ENCODE results near the gene NAALADL1.

NAALADL1 gene

GRCh38 chr11:65055538-65055937 lies 2.8 kb downstream of the NAALADL1 start:
- no peaks in the 10 kb centered on the region for H3K27me3 ChIP-seq (replicated peaks in 2 of 5; ENCODE audit: control insufficient read depth in 4 of 5, insufficient read depth in 5 of 5, low read length in 4 of 5)
- WGBS (ENCODE audit: insufficient coverage), result no CpG with 5 or more reads among the region's 1 CpG
- H3K36me3 ChIP-seq (ENCODE audit: control insufficient read depth in 4 of 4, insufficient read depth in 4 of 4, low read length in 3 of 4), result no peaks in the 10 kb centered on the region
- H3K9me3 ChIP-seq (ENCODE audit: control extremely low read depth in 1 of 5, control insufficient read depth in 4 of 5, insufficient read depth in 2 of 5, low read depth in 1 of 5, low read length in 4 of 5), result no peaks in the 10 kb centered on the region
- no peak overlapping the region for H3K27ac ChIP-seq (ENCODE audit: insufficient read depth in 1 of 2, low read depth in 1 of 2, low read length in 2 of 2, poor library complexity in 1 of 2, severe bottlenecking in 2 of 2)
- no peak overlapping the region for H3K4me3 ChIP-seq (ENCODE audit: control insufficient read depth in 1 of 7, extremely low read depth in 1 of 7, insufficient read depth in 4 of 7, low read depth in 2 of 7, low read length in 6 of 7)
- peaks cover 0 to 19% (median 18%) of the 10 kb centered on the region in 4 experiments for H3K4me1 ChIP-seq (ENCODE audit: control extremely low read depth in 1 of 4, control insufficient read depth in 4 of 4, insufficient read depth in 4 of 4, low read length in 3 of 4)
- ChIA-PET POLR2A (no interaction called here), CTCF (interaction anchor here (1.1 kb wide), 1 partner anchor 16 kb away, joined by 3 read pairs; no protein-coding TSS in a partner anchor)
- DNase-seq, result no peak

- no peaks in the 10 kb centered on the region for H3K27me3 ChIP-seq (replicated peaks in 2 of 5; ENCODE audit: control insufficient read depth in 4 of 5, insufficient read depth in 5 of 5, low read length in 4 of 5)
- H3K9me3 ChIP-seq (ENCODE audit: control extremely low read depth in 1 of 5, control insufficient read depth in 4 of 5, insufficient read depth in 2 of 5, low read depth in 1 of 5, low read length in 4 of 5), result no peaks in the 10 kb centered on the region
- no peaks in the 10 kb centered on the region for H3K36me3 ChIP-seq (ENCODE audit: control insufficient read depth in 4 of 4, insufficient read depth in 4 of 4, low read length in 3 of 4)
- 0% methylated on average over 4 of the region's 8 CpGs for WGBS (ENCODE audit: insufficient coverage)
- peak in 2 of 3 donors; percentile 70 to 77 for DNase-seq
- peaks cover 0 to 18% (median 17%) of the 10 kb centered on the region in 4 experiments for H3K4me1 ChIP-seq (ENCODE audit: control extremely low read depth in 1 of 4, control insufficient read depth in 4 of 4, insufficient read depth in 4 of 4, low read length in 3 of 4)
- H3K4me3 ChIP-seq (ENCODE audit: control insufficient read depth in 1 of 7, extremely low read depth in 1 of 7, insufficient read depth in 4 of 7, low read depth in 2 of 7, low read length in 6 of 7), result peak overlapping the region in 2 of 7 experiments; percentile 11 to 32
- ChIA-PET CTCF (interaction anchor here (1.0 kb wide), 1 partner anchor 8 kb away, joined by 4 read pairs; no protein-coding TSS in a partner anchor), POLR2A (no interaction called here)
- H3K27ac ChIP-seq (ENCODE audit: insufficient read depth in 1 of 2, low read depth in 1 of 2, low read length in 2 of 2, poor library complexity in 1 of 2, severe bottlenecking in 2 of 2), result no peak overlapping the region
These were observed 4.4 kb downstream of the NAALADL1 start for GRCh38 chr11:65053827-65054508.

GRCh38 chr11:65051398-65051858 lies 6.9 kb downstream of the NAALADL1 start:
- Histone ChIP-seq H3K4me3 (ENCODE audit: control insufficient read depth in 1 of 7, extremely low read depth in 1 of 7, insufficient read depth in 4 of 7, low read depth in 2 of 7, low read length in 6 of 7) (no peak overlapping the region), H3K9me3 (ENCODE audit: control extremely low read depth in 1 of 5, control insufficient read depth in 4 of 5, insufficient read depth in 2 of 5, low read depth in 1 of 5, low read length in 4 of 5) (no peaks in the 10 kb centered on the region), H3K36me3 (ENCODE audit: control insufficient read depth in 4 of 4, insufficient read depth in 4 of 4, low read length in 3 of 4) (no peaks in the 10 kb centered on the region), H3K4me1 (ENCODE audit: control extremely low read depth in 1 of 4, control insufficient read depth in 4 of 4, insufficient read depth in 4 of 4, low read length in 3 of 4) (peaks cover 2 to 38% (median 30%) of the 10 kb centered on the region in 4 experiments), H3K27ac (ENCODE audit: insufficient read depth in 1 of 2, low read depth in 1 of 2, low read length in 2 of 2, poor library complexity in 1 of 2, severe bottlenecking in 2 of 2) (no peak overlapping the region), H3K27me3 (replicated peaks in 2 of 5; ENCODE audit: control insufficient read depth in 4 of 5, insufficient read depth in 5 of 5, low read length in 4 of 5) (no peaks in the 10 kb centered on the region)
- ChIA-PET POLR2A (no interaction called here), CTCF (interaction anchor here (0.7 kb wide), 1 partner anchor 10 kb away, joined by 3 read pairs; the partner anchor contains the start of gene SAC3D1)
- DNase-seq, result no peak
- 98% methylated on average over 8 of the region's 9 CpGs for WGBS (ENCODE audit: insufficient coverage)

- ChIA-PET POLR2A (no interaction called here), CTCF (no interaction called here)
- Histone ChIP-seq H3K4me1 (ENCODE audit: control extremely low read depth in 1 of 4, control insufficient read depth in 4 of 4, insufficient read depth in 4 of 4, low read length in 3 of 4) (peaks cover 2 to 32% (median 26%) of the 10 kb centered on the region in 4 experiments), H3K27me3 (replicated peaks in 2 of 5; ENCODE audit: control insufficient read depth in 4 of 5, insufficient read depth in 5 of 5, low read length in 4 of 5) (no peaks in the 10 kb centered on the region), H3K9me3 (ENCODE audit: control extremely low read depth in 1 of 5, control insufficient read depth in 4 of 5, insufficient read depth in 2 of 5, low read depth in 1 of 5, low read length in 4 of 5) (no peaks in the 10 kb centered on the region), H3K4me3 (ENCODE audit: control insufficient read depth in 1 of 7, extremely low read depth in 1 of 7, insufficient read depth in 4 of 7, low read depth in 2 of 7, low read length in 6 of 7) (peak overlapping the region in 6 of 7 experiments; percentile 41 to 88 (median 66)), H3K27ac (ENCODE audit: insufficient read depth in 1 of 2, low read depth in 1 of 2, low read length in 2 of 2, poor library complexity in 1 of 2, severe bottlenecking in 2 of 2) (no peak overlapping the region), H3K36me3 (ENCODE audit: control insufficient read depth in 4 of 4, insufficient read depth in 4 of 4, low read length in 3 of 4) (peaks cover 5 to 26% (median 17%) of the 10 kb centered on the region in 4 experiments)
- WGBS (ENCODE audit: insufficient coverage), result 12% methylated on average over 25 of the region's 56 CpGs
- DNase-seq, result peak in 1 of 3 donors; percentile 37
These were observed 10.6 kb downstream of the NAALADL1 start for GRCh38 chr11:65047581-65048422.

- no peak overlapping the region for H3K4me3 ChIP-seq (ENCODE audit: control insufficient read depth in 1 of 7, extremely low read depth in 1 of 7, insufficient read depth in 4 of 7, low read depth in 2 of 7, low read length in 6 of 7)
- peaks cover 2 to 46% (median 36%) of the 10 kb centered on the region in 4 experiments for H3K4me1 ChIP-seq (ENCODE audit: control extremely low read depth in 1 of 4, control insufficient read depth in 4 of 4, insufficient read depth in 4 of 4, low read length in 3 of 4)
- no peak overlapping the region for H3K27ac ChIP-seq (ENCODE audit: insufficient read depth in 1 of 2, low read depth in 1 of 2, low read length in 2 of 2, poor library complexity in 1 of 2, severe bottlenecking in 2 of 2)
- 98% methylated on average over 7 of the region's 7 CpGs for WGBS (ENCODE audit: insufficient coverage)
- no peaks in the 10 kb centered on the region for H3K9me3 ChIP-seq (ENCODE audit: control extremely low read depth in 1 of 5, control insufficient read depth in 4 of 5, insufficient read depth in 2 of 5, low read depth in 1 of 5, low read length in 4 of 5)
- no peak for DNase-seq
- H3K27me3 ChIP-seq (replicated peaks in 2 of 5; ENCODE audit: control insufficient read depth in 4 of 5, insufficient read depth in 5 of 5, low read length in 4 of 5), result no peaks in the 10 kb centered on the region
- CTCF ChIA-PET, result interaction anchor here (1.0 to 1.6 kb wide), 3 partner anchors 9 to 33 kb away, joined by 3 to 4 read pairs (median 4); no protein-coding TSS in a partner anchor
- POLR2A ChIA-PET, result no interaction called here
- peaks cover 5 to 26% (median 17%) of the 10 kb centered on the region in 4 experiments for H3K36me3 ChIP-seq (ENCODE audit: control insufficient read depth in 4 of 4, insufficient read depth in 4 of 4, low read length in 3 of 4)
These were observed 12.6 kb downstream of the NAALADL1 start for GRCh38 chr11:65045728-65046127.

- H3K27me3 ChIP-seq (replicated peaks in 2 of 5; ENCODE audit: control insufficient read depth in 4 of 5, insufficient read depth in 5 of 5, low read length in 4 of 5), result no peaks in the 10 kb centered on the region
- H3K4me3 ChIP-seq (ENCODE audit: control insufficient read depth in 1 of 7, extremely low read depth in 1 of 7, insufficient read depth in 4 of 7, low read depth in 2 of 7, low read length in 6 of 7), result no peak overlapping the region
- H3K27ac ChIP-seq (ENCODE audit: insufficient read depth in 1 of 2, low read depth in 1 of 2, low read length in 2 of 2, poor library complexity in 1 of 2, severe bottlenecking in 2 of 2), result no peak overlapping the region
- DNase-seq, result no peak
- peaks cover 5 to 26% (median 17%) of the 10 kb centered on the region in 4 experiments for H3K36me3 ChIP-seq (ENCODE audit: control insufficient read depth in 4 of 4, insufficient read depth in 4 of 4, low read length in 3 of 4)
- H3K9me3 ChIP-seq (ENCODE audit: control extremely low read depth in 1 of 5, control insufficient read depth in 4 of 5, insufficient read depth in 2 of 5, low read depth in 1 of 5, low read length in 4 of 5), result no peaks in the 10 kb centered on the region
- H3K4me1 ChIP-seq (ENCODE audit: control extremely low read depth in 1 of 4, control insufficient read depth in 4 of 4, insufficient read depth in 4 of 4, low read length in 3 of 4), result peaks cover 4 to 51% (median 42%) of the 10 kb centered on the region in 4 experiments
- POLR2A ChIA-PET, result no interaction called here
- CTCF ChIA-PET, result interaction anchor here (1.0 to 1.6 kb wide), 2 partner anchors 18 to 33 kb away, joined by 3 to 4 read pairs; no protein-coding TSS in a partner anchor
- 100% methylated on average over 4 of the region's 5 CpGs for WGBS (ENCODE audit: insufficient coverage)
These were observed 13.3 kb downstream of the NAALADL1 start for GRCh38 chr11:65045061-65045460.

All from common myeloid progenitor, CD34-positive (primary cell).